Central memory CD4-positive, alpha-beta T cell (primary cell): Measurements from ENCODE around the gene LFNG.

Experiments used
- DNase-seq: peaks from one replicate; pipeline ENCODE4 v3.0.0; 2022

The LFNG gene

DNA sequence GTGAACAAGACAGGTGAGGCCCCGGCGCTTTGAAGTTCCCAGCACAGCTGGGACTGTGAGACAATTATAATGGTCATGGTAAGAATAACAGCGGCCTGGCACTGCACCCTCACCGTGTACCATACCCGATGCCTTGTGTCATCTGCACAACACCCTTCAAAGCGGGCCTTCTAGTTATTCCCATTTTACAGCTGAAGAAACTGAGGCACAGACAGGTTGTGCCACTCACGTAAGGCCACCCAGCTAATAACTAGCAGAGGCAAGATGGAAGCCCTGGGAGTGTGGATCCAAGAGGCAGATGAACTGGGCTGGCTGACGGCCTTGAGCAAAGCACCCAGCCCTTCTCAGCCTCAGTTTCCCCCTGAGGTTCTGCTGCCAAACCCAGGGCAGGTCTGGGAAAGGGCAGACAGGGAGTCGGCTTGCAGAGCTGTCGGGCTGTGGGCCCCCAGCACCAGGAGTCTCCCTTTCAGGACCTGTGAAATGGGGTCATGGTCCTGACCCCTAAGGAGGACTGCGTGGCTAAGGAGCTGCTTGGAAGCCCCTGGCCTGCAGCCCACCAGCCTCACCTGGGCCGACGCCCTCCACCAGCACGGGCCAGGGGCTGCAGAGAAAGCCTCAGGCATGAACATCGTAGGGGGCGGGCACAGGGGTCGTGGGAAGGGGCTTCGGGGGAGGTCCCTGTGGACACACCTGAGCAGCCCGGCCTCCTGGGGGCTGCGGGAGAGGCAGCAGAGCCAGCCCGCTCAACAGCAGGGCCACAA, 15.3 kb upstream of the LFNG start:
- no peak for DNase-seq

DNA sequence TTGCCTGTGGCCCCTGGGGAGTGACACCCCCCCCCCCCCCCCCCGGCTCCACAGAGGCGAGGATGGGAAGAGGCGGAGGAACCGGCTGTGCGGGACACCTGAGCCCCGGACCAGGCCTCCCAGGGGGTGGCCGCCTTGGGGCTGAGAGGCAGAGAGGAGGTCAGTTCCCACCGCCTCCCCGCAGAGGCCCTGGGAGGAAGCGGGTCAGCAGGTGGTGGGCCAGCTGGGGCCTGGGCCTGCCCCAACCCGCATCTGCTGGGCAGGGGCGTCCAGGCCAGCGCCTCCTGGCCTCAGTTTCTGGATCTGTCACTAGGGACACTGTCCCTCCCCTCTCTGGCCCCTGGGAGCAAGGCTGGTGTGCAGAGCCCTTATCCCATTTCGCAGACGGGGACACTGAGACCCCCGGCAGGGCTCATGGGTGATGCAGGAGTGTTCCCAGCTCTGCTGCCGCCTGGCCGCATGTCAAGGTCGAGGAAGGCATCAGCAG, 14.6 kb upstream of the LFNG start:
- no peak for DNase-seq

DNA sequence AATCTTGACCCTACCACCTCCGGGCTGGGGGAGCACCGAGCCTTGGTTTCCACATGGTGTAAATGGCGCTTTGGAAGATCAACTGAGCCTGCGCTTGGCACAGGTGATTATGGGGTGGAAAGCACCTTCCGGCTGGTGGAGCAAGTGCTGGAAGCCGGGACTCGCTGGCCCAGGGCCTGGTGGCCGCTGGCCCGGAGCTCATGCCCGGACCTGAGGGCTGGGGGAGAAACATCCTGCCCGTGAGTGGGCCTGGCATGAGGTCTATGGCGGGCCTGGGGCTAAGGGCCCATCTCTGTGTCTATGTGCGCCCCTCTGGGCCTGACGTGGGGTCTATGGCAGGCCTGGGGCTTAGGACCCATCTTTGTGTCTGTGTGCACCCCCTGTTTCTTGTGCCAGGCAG, 14.2 kb upstream of the LFNG start:
- no peak for DNase-seq

DNA sequence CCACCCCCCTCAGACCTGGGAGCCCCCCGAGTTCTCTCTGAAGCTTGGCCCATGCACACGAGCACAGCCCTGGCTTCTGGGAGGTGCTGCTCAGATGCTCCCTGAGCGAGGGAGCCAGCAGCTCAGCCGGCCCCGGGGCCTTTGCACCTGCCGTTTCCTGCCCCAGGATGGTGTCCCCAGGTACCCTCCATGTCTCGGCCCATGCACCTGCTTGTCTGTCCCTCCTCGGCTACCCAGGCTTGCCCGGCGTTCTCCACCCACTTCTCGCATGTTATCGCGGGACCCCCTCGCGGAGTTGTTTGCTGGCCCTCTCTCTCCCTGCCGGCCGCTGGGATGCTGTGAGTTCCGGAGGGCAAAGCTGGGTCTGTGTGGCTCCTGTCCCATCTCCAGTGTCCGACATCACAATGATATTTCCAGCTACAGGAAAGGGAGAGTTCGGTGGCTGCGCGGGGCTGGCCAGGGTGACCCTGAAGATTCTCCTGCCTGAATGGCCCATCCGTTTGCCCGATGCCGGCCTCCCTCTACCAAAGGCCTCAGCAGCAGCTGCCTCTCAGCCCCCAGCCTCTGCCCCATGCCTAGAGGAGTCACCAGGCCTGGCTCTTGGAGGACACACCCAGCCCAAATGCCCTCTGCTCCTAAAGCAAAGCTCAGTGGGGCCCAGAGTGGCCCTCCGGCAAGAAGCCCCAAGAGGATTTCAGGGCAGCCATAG, 12.2 kb upstream of the LFNG start:
- DNase-seq = no peak

DNA sequence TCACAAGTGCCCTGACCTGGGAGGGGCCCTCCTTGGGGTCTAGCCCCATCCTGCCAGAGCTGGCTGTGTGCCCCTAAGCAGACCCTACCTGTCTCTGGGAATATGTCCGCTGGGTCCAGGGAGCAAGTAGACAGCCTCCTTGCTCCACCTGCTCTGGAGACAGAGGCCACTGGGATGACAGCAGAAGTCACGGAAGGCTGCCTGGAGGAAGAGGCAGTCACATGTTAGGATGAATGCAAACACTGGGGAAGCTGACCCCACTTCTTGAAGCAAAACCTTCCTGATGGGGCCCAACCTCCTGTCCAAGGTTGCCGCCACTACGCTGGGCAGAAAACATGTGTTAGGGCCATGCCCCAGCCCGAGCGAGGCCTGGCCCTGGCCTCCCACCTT, 11.7 kb upstream of the LFNG start:
- DNase-seq = no peak

DNA sequence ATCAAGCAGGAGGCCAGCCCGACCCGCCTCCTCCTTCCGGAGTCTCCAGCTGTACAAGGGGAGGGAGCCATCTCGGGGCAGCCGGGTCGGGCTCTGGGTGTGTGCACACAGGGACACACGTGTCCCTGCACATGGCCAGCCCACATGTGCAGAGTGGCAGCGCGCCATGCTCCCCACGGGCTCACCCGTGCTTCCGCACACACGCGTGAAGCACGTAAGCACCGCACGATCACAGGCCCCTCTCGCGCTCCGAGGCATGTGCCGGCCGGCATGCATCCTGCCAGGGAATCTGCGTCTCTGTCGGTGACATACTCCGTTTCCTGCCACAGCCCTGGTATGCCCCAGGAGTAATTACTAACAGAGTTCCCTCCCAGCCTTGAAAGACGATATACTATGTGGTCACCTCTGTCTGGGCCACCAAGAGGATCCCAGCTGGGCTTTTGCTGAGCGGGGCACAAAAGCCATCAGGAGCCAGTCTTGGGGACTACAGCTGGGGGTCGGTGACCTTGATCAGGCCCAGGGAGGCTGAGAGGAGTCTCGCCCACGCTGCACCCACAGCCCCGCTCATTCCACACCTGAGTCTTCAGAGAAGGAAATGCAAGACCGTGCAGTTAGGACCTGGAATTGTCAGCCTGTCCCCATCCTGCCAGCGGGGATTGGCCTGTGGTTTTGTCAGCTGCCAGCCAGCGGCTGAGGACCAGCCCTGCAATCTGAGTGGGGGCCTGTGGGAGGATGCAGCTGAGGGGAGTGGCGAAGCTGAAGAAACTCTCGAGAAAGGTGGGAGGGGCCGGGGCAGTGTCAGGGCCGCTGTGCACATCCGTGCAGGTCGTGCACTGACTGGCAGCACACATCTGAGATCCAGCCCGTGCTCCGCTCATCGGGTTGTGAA, 11.0 kb upstream of the LFNG start:
- DNase-seq = peak; percentile 93

DNA sequence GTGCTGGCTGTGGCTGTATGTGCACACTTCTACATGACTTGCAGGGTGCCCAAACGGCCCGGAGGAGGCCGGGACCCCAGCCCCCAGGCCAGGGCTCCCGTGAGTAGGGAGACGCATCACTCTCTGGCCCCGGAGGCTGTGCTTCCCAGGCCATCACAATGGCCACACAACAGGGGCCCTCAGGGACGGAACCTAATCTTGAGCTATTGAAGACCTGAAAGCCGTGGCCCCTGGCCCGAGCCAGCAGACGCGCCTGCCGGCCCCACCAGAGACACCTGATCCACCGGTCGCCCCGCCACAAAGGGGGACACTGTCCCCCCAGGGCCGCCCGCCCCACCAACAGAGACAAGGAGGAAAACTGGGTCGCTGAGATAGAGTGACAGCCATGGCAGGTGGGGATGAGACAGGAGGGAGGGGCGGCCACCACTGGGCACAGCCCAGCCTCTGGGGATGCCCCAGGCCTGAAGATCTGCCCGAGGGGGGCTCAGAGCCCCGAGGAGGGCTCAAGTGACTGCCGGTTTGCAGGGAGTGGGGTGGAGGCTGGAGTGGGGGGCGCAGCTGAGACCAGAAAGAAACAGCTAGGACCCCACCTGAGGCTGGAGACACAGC, 10.2 kb upstream of the LFNG start:
- DNase-seq = no peak

DNA sequence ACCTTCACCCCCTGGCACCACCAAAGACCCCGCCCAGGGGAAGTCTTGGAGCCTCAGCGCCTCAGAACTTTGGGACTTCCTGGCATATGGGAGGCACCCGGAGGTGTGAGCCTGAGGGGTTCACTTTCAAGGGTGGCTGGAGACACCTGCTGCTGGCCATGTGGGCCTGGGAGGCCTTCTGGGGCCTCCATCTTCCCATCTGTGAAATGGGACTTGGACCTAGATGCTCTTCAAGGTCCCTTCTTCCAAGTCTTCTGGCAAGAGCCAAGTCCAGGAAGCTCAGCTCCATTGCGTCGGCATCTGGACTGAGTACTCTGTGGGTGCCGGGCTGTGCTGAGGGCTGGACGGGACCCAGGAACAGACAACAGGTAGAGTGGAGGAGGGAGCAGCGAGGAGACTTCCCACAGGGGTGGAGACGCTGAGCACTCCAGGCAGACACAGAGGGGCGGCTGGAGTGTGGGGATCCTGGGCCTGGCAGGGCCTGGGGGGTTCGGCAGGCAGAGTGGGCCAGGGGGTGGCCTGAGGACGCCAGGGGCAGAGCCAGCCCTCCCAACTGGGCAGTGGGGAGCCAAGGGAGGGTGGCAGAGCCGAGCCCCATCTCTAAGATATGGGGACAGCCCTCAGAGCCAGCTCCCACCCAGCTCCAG, 9.3 kb upstream of the LFNG start:
- DNase-seq = no peak

DNA sequence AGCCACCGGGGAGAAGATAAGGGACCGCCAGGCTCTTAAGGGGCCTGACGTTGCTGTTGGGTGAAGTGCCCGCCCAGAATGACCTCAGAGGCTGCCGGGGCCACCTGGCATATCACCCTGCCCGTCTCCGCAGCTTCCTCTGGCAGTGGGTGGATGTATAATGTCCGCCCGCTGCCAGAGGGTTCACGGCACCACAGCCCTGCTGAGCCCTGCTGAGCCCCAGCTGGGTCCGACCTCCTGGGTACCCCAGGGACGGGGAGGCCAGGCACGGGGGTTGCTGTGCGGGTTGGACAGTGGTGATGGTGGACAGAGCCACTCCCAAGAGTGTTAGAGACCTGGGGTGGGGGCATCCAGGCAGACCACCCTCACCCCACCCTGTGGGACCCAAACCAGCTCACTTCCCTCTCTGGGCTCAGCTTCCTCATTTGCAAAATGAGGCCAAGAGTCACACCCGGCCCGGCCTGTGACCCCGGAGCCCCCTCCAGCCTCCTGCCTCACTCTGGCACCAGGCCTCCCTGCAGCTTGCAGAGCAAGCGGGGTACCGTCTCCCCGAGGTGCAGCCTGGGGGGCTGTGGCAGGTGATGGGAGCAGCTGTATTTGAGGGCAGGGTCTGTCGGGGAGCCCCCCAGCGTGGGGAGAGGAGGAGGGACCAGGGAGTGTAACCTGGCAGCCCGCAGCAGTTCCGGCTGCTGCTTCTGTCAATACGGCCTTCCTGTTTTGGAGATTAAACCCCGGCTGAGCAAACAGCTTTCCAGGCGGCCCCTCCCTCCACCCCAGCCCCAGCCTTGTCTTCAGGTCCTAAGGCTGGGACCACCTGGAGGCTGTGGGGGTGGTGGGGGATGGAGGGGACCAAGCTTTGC, 8.4 kb upstream of the LFNG start:
- DNase-seq = peak; percentile 71

DNA sequence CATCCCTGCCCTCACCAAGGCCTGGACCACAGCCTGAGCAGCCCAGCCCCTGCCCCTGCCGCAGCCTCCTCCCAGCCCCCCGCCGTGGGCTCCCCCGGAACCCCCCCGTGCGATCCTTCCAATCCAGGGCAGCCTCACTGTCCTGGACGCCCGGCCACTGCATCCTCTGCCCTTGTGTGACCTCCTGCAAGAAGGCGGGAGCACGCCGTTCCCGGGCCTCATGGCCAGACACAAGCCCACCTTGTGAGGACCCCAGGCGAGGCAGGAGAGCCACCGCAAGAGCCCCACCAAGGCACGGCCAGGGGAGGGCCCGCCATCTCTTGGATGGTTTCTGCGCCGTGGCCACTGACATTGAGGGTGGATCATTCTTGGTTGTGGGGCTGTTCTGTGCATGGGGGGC, 7.8 kb upstream of the LFNG start:
- no peak for DNase-seq

DNA sequence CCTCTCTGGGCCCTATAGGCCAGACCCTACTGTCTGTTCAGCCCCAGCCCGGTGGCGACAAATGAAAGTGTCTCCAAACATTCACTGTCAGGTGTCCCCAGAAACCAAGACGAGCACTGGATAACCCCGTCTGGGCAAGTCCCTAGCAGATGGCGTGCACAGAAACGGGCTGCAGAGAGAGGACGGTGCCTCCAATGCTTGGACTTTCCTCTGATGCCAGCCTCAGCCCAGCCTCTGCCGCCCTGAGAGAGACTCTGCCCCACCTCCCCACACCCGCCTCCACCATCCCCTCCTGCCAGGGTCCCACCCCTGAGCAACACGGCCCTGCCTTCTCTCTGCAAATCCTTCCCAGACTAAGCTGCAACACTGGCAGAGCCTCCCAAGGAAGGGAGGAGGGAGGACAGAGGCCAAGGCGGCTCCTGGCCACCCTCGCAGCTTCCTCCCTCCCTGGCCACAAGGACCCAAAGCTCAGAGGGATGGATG, 7.4 kb upstream of the LFNG start:
- no peak for DNase-seq

DNA sequence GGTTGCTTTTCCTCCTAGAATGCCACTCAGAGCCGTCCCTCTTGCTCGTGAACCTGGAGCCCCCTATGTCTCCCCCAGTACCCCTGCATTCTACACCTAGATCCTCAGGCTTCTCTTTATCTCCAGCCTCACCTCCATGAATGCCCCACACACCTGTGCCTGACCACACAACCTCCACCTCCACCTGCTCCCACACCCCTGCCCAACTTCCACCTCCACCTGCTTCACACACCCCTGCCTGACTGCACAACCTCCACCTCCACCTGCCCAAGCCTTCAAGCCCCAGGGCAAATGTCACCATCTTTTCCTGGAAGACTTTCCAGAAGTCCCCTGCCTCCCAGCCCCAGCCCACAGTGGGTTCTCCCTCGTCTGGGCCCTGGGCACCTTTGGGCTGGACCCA, 6.9 kb upstream of the LFNG start:
- no peak for DNase-seq

DNA sequence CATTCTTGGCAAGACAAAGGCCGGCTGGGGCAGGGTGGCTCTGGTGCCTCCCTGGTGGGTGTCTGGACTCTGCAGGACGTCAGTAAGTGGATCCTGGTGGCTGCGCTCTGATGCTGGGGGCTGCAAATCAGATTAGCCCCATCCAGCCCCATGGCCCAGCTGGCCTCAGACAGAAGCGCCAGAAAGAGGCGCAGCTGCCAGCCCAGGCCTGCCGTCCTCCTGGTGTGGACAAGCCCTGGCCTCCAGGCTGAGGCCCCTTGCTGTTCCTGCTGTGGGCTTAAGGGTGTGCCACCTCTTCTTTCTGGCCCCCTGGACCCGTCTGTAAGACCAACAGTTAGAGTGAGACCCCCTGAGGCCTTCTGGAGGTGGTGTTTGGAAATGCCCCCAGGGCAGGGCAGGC, 5.9 kb upstream of the LFNG start:
- DNase-seq = no peak

DNA sequence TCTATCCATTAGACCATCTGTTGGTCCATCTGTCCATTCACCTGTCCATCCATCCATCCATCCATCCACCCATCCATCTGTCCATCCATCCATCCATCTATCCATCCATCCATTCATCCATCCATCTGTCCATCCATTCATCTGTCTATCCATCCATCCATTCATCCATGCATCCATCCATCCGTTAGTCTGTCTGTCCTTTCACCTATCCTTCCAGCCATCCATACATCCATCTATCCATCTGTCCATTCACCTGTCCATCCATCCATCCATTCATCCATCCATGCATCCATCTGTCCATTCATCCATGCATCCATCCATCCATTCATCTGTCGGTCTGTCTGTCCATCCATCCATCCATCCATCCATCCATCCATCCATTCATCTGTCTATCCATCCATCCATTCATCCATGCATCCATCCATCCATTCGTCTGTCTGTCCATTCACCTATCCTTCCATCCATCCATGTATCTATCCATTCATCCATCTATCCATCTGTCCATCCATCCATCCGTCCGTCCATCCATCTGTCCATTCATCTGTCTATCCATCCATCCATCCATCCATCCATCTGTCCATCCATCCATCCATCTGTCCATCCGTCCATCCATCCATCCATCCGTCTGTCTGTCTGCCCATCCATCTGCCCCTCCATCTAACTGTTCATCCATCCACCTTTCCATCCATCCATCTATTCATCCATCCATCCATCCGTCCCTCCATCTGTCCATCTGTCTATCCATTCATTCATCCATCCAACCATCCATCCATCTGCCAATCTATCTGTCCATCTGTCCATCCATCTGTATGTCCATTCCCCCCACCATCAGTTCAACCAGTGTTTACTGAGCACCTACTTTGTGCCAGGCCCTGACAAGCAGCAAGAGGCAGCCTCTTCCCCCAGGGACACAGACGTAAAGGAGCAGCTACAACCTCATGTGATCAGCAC, 4.8 kb upstream of the LFNG start:
- no peak for DNase-seq

DNA sequence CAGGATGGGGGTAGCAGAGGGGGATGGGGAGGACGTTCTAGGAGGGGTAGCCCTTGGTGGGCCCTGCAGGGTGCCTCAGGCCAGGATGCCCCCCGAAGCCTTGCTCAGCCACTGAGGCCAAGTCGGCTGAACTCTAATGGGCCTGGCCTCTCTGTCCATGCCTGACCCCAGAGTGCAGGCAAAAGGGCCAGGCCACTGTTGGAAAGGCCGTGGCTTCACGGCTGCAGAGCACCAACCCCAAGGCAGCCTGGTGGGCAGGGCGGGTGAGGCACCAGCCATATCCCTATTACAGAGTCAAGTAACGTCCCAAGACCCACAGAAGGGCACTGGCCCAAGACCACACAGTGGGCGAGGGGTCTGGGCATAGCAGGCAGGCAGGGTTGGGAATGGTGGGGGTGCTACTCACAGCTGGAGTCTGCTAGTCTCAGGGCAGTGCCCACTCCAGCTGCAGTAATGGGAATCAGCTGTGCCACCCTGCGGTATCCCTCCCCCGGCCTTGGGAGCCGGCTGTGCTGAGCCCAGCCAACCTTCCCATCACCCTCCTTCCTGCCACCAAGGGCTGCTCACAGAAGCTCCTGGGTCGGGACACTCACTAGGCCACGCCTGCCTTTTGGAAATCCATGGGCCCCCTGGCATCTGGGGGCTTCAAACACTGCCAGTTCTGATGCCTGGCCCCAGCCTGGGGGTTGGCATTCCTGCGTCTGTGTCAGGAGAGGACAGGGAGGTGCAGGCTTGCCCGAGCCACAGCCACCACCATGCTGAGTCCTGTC, 4.0 kb upstream of the LFNG start:
- no peak for DNase-seq

DNA sequence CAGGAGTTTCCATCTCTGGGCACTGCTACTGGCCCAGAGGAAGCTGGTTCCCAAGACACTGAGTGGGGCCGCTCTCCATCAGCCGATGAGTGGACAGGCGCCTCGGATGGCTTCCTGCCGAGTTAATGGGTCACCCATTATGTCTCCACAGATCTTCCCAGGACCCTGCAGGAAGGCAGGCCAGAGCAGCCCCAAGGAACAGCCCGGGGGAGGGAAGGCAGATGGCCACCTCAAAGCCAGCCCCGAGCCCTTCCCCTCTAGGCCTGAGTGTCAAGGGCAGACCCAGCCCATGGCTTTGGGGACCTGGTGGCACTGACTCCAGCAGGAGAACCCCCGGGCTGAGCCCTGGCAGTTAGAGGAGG, 3.4 kb upstream of the LFNG start:
- DNase-seq = no peak

DNA sequence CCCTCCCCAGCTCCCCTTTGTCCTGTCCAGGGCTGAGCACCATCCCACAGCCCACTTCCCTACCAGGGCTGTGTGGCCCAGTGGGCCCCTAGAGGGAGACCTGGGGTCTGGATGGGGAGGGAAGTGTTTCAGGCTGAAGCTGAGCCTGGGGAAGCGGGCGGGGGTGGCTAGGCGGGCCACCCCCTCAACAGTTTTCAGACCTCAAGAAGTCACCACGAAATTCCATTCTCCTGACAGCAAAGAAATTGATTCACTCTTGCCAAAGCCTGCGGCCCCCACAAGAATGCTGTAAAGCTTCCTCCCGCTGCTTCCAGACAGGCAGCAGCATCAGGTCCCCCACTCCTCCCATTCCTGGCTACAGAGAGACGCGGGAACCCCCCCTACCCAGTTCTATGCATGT, 2.5 kb upstream of the LFNG start:
- no peak for DNase-seq

DNA sequence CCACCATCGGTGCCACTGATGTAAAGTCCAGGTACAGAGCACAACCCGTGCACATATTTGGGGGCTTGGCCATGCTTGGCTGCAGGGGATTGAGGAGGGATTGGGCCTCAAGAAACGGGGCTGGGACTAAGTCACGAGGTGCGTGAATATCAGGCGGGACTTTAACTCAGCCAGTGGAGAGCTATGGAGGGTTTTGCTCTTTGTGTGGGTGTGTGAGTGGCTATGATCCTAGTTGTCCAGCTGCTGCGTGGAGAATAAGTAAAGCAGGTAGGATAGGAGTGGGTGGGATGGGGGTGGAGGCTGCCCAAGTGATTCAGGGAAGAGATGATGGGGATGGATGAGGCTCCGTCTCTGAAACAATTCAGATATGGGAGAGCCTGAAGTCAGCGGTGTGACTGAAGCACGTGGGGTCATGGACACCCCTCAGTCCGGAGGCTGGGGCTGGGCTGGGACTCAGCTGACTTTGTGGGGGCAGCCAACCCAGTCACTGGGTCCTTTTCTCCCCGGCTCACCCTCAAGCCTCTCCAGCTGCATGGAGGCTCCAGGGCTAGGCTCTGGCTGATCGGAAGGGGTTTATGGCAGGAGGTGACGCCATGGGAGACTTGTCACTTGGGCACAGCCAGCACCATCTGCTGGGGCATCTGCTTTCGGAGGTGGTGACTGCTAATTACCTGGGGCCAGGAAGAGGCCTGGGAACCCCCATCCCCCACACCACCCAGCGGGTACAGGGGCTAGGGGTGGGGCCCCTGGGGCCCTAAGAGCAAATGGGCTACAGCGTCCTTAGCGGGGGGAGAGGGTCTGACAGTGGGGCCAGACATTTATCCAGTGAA, 1.7 kb upstream of the LFNG start:
- DNase-seq = no peak

DNA sequence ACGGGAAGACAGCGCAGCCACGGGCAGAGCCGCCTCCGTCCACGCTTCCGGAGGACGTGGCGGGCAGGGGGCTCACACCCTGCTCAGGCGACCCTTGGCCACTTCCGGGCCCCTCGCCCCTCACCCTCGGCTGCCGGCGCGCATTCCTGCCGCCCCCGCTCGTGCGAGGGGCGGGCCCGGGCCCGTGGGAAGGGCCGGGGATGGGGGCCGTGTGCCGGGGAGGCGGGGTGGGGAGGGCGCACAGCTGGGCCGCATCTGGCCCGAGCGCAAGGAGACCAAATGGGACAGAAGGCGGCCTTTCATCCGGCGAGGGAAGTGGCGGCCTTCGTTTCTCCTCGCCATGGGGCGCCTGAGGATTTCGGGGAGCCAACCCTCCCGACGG, 846 bp upstream of the LFNG start:
- DNase-seq = no peak
